Caco-2 (cell line): ENCODE measurements around the gene BRIP1. TPM values are rescaled to one million over a fixed set of nuclear protein-coding genes. Genes with fewer than 3 reads are reported as not detected.

Experiments used
- BruUV-seq: library from RNA; stranded (reverse); fragments of 400-500 nt; replicated peaks from 2 replicates; lab custom pipeline; 2021; lab: Mats Ljungman, UMichigan
- CTCF ChIA-PET: fragments of 300-600 bp; sonication (Branson Sonifier 250); formaldehyde crosslinking; loops from one replicate; lab custom pipeline; 2022; ENCODE audit warnings: antibody characterized with exemption; lab: Charles Lee
- POLR2A ChIA-PET: fragments of 300-600 bp; sonication (Branson Sonifier 250); formaldehyde crosslinking; loops from one replicate; lab custom pipeline; 2022; ENCODE audit warnings: antibody characterized with exemption; lab: Charles Lee
- DNase-seq, 2 experiments: peaks; one replicate each; pipeline versions ENCODE4 v3.0.0 to v3.0.0-alpha.2; 2020 to 2022
- H3K27me3 ChIP-seq: replicated peaks from 2 replicates; pipeline ENCODE4 v1.6.0; 2011; ENCODE audit warnings: low read length; ENCODE audit not compliant: control insufficient read depth, insufficient read depth
- H3K36me3 ChIP-seq: 2 replicates; pipeline ENCODE4 v1.5.1; 2011; ENCODE audit warnings: low read length; ENCODE audit not compliant: control insufficient read depth, insufficient read depth
- H3K4me1 ChIP-seq: fragments of 250-450 bp; sonication (Bioruptor Pico); 2 replicates; pipeline ENCODE4 v1.5.1; 2020; ENCODE audit warnings: mild to moderate bottlenecking
- H3K4me3 ChIP-seq: 2 replicates; pipeline ENCODE4 v1.5.1; 2011; ENCODE audit warnings: low read depth, mild to moderate bottlenecking, control low read depth, low read length
- H3K9me3 ChIP-seq: fragments of 250-450 bp; sonication (Bioruptor Pico); 2 replicates; pipeline ENCODE4 v1.5.1; 2020; ENCODE audit warnings: mild to moderate bottlenecking, moderate library complexity
- H3K27ac Mint-ChIP-seq: one replicate; pipeline ENCODE4 v1.8.0; 2022; ENCODE audit warnings: mixed read lengths; ENCODE audit not compliant: unreplicated experiment
- H3K27me3 Mint-ChIP-seq: one replicate; pipeline ENCODE4 v1.8.0; 2022; ENCODE audit warnings: mixed read lengths; ENCODE audit not compliant: insufficient read depth, unreplicated experiment
- H3K36me3 Mint-ChIP-seq: one replicate; pipeline ENCODE4 v1.8.0; 2022; ENCODE audit warnings: mild to moderate bottlenecking, mixed read lengths; ENCODE audit not compliant: insufficient read depth, unreplicated experiment
- H3K4me1 Mint-ChIP-seq: one replicate; pipeline ENCODE4 v1.8.0; 2022; ENCODE audit warnings: low read depth, mixed read lengths; ENCODE audit not compliant: unreplicated experiment
- H3K4me3 Mint-ChIP-seq: one replicate; pipeline ENCODE4 v1.8.0; 2022; ENCODE audit warnings: mild to moderate bottlenecking, moderate library complexity, mixed read lengths; ENCODE audit not compliant: unreplicated experiment
- H3K9me3 Mint-ChIP-seq: one replicate; pipeline ENCODE4 v1.8.0; 2022; ENCODE audit warnings: mixed read lengths; ENCODE audit not compliant: unreplicated experiment
- intact Hi-C: fragments of 100-400 bp; cut with micrococcal nuclease; formaldehyde crosslinking; loops from one replicate; pipeline ENCODE4 v1.10.0; 2022; ENCODE audit not compliant: unreplicated experiment
- total RNA-seq: library from RNA; stranded (reverse); gene quantifications from 2 replicates; pipeline ENCODE4 v1.2.3, GENCODE V29; 2022
- TF ChIP-seq, protein P1 (sequence below), 2 experiments: fragments of 200-600 bp in 1 of 2; IDR thresholded peaks; 1 replicate in 1 of 2; 2 replicates in 1 of 2; pipeline versions ENCODE4 v1.5.1 to v1.8.0; 2011 to 2022; ENCODE audit warnings: antibody characterized with exemption in 1 of 2, control low read depth in 1 of 2, inconsistent platforms in 1 of 2, low read depth in 1 of 2, low read length in 1 of 2, mild to moderate bottlenecking in 1 of 2, moderate library complexity in 1 of 2; ENCODE audit not compliant: insufficient read depth in 1 of 2, severe bottlenecking in 1 of 2, unreplicated experiment in 1 of 2

The BRIP1 gene
- total RNA-seq, 1 experiment from 2014 or later, result 18.3 TPM

DNA sequence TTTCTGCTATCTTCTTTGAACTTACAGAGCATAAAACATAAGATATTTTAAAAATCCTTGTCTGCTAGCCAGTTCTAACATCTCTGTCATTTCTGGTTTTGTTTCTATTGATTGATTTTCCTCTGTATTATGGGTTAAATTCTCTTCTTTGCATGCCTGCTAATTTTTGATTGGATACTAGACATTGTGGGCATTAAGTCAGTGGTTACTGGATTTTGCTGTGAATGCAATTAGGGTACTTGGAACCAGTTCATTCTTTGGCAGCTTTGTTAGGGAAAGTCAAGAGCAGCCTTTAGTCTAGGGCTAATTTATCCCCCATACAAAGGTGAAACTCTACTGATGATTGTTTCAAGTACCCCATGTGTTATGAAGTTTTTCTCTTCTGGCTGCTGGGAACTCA, 145.3 kb downstream of the BRIP1 start:
- TF ChIP-seq, protein P1, sequence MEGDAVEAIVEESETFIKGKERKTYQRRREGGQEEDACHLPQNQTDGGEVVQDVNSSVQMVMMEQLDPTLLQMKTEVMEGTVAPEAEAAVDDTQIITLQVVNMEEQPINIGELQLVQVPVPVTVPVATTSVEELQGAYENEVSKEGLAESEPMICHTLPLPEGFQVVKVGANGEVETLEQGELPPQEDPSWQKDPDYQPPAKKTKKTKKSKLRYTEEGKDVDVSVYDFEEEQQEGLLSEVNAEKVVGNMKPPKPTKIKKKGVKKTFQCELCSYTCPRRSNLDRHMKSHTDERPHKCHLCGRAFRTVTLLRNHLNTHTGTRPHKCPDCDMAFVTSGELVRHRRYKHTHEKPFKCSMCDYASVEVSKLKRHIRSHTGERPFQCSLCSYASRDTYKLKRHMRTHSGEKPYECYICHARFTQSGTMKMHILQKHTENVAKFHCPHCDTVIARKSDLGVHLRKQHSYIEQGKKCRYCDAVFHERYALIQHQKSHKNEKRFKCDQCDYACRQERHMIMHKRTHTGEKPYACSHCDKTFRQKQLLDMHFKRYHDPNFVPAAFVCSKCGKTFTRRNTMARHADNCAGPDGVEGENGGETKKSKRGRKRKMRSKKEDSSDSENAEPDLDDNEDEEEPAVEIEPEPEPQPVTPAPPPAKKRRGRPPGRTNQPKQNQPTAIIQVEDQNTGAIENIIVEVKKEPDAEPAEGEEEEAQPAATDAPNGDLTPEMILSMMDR (IDR thresholded peaks at IDR 0.05; ENCODE audit: insufficient read depth in 1 of 2, low read depth in 1 of 2, low read length in 1 of 2, severe bottlenecking in 1 of 2, unreplicated experiment in 1 of 2), result no peak
- Histone ChIP-seq H3K4me3 (no peak overlapping the region), H3K36me3 (no peaks in the 10 kb centered on the region), H3K4me1 (peaks cover 3% of the 10 kb centered on the region; the same call in 1 of the 2 replicates), H3K27me3 (no peaks in the 10 kb centered on the region), H3K9me3 (peaks cover 12% of the 10 kb centered on the region; the same call in 1 of the 2 replicates)
- H3K27ac Mint-ChIP-seq, result no peak overlapping the region
- intact Hi-C loops, result no loop called here
- CTCF ChIA-PET, result no interaction called here
- BruUV-seq, result no TSS peak
- H3K4me3 Mint-ChIP-seq, result no peak overlapping the region
- H3K4me1 Mint-ChIP-seq, result no peaks in the 10 kb centered on the region
- H3K27me3 Mint-ChIP-seq, result no peaks in the 10 kb centered on the region
- DNase-seq, result no peak
- H3K36me3 Mint-ChIP-seq, result peaks cover 6% of the 10 kb centered on the region
- peaks cover 26% of the 10 kb centered on the region for H3K9me3 Mint-ChIP-seq
- POLR2A ChIA-PET, result no interaction called here

GRCh38 chr17:61717352-61717751, 146.0 kb downstream of the BRIP1 start:
- no peaks in the 10 kb centered on the region for H3K27me3 Mint-ChIP-seq

DNA sequence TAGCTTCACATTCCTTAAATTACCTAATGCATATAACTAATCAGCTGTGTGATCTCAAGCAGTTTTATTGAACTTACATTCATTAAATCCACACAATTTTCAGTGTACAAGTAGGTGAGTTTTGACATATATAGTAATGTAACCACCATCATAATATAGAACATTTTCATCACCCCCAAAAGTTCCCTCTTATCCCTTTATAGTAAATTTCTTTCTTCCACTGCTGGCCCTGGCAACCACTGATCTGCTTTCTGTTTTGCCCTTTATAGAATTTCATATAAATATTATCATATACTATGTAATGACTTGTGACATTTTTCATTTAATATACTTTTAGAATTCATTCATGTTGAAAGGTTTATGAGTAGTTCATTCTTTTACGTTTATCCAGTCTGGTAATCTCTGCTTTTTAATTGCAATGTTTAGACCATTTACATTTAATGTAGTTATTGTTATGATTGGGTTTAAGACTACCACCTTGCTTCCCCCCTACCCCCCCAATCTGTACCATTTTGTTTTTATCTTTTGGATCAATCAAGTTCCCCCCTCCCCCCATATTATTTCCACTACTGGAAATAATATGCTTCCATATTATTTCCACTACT, 147.0 kb downstream of the BRIP1 start:
- no peaks in the 10 kb centered on the region for H3K27me3 ChIP-seq
- Mint-ChIP-seq H3K36me3 (peaks cover 6% of the 10 kb centered on the region), H3K27me3 (no peaks in the 10 kb centered on the region), H3K4me1 (no peaks in the 10 kb centered on the region), H3K4me3 (no peak overlapping the region), H3K27ac (no peak overlapping the region), H3K9me3 (peaks cover 26% of the 10 kb centered on the region)
- ChIA-PET POLR2A (no interaction called here), CTCF (no interaction called here)
- H3K4me3 ChIP-seq, result no peak overlapping the region
- TF ChIP-seq, protein P1 (IDR thresholded peaks at IDR 0.05; ENCODE audit: insufficient read depth in 1 of 2, low read depth in 1 of 2, low read length in 1 of 2, severe bottlenecking in 1 of 2, unreplicated experiment in 1 of 2), result no peak
- H3K9me3 ChIP-seq, result peaks cover 12% of the 10 kb centered on the region; the same call in 1 of the 2 replicates
- H3K36me3 ChIP-seq, result no peaks in the 10 kb centered on the region
- H3K4me1 ChIP-seq, result no peaks in the 10 kb centered on the region
- BruUV-seq, result no TSS peak
- intact Hi-C loops, result no loop called here
- no peak for DNase-seq

More at GRCh38 chr17:61717352-61717751, 146.0 kb downstream of the BRIP1 start:
- ChIA-PET POLR2A (no interaction called here), CTCF (no interaction called here)
- BruUV-seq, result no TSS peak
- intact Hi-C loops, result no loop called here
- no peak for DNase-seq
- TF ChIP-seq, protein P1 (IDR thresholded peaks at IDR 0.05; ENCODE audit: insufficient read depth in 1 of 2, low read depth in 1 of 2, low read length in 1 of 2, severe bottlenecking in 1 of 2, unreplicated experiment in 1 of 2), result no peak
- Histone ChIP-seq H3K4me1 (no peaks in the 10 kb centered on the region), H3K27me3 (no peaks in the 10 kb centered on the region), H3K9me3 (peaks cover 12% of the 10 kb centered on the region; the same call in 1 of the 2 replicates), H3K4me3 (no peak overlapping the region), H3K36me3 (no peaks in the 10 kb centered on the region)
- peaks cover 26% of the 10 kb centered on the region for H3K9me3 Mint-ChIP-seq
- H3K4me3 Mint-ChIP-seq, result no peak overlapping the region
- H3K4me1 Mint-ChIP-seq, result no peaks in the 10 kb centered on the region
- peaks cover 6% of the 10 kb centered on the region for H3K36me3 Mint-ChIP-seq
- H3K27ac Mint-ChIP-seq, result no peak overlapping the region
